ENCODE results near the gene PAPPA2.

GRCh38 chr1:176744142-176744541 is 281.2 kb downstream of the PAPPA2 start:
- no peak for TF ChIP-seq REST (IDR thresholded peaks at IDR 0.05; ENCODE audit: insufficient read depth in 1 of 2, low read depth in 2 of 2, low read length in 1 of 2)
- TF ChIP-seq CTCF (IDR thresholded peaks at IDR 0.05), result no peak
- TF ChIP-seq SIN3A (IDR thresholded peaks at IDR 0.05; ENCODE audit: borderline replicate concordance, insufficient read depth, low read depth, low read length), result no peak
